HG03378 (cell line): ENCODE data around the gene SLC9A1.

ENCODE experiments used
- ATAC-seq: cut with Tn5 transposase; IDR thresholded peaks from one replicate; pipeline ENCODE4 v1.9.1; 2021; ENCODE audit warnings: mild to moderate bottlenecking, moderate library complexity; ENCODE audit not compliant: unreplicated experiment

The SLC9A1 gene

DNA sequence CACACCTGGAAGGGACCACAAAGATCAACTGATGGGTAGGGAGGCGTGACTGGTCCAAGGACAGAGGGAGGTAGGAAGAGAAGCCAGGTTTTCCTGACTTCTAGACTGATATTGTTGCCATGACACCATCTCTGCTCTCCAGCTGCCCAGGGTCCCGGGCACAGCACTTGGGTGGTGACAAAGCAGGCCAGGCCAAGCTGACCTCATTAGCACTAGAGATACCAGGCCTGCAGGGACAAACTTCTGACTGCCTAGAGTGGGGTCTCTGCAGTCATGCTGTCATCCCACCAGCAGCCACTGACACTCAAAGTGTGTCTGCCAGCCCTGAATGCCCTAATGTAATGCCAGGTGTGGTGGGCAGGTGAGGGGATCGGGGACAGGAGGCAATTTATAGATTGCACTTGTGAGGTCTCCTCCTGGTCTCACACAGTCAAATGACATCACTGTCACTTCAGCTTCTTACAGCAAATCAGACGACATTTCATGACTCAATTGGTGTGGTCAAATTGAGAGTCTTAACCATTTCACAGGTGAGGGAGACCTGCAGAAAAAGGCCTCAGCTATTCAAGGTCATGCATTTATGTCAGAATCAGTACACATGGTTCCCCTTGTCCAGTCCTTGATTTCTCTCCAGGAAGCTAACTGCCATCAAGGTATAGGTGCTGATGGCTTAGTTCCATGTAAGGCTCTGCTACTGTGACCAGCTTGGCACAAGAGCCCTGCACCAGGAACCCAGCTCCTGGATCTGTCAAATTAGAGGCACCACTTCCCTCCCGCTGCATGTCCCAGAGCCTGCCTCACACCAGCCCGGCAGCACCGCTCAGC is 2.7 kb downstream of the SLC9A1 start:
- ATAC-seq = no peak

DNA sequence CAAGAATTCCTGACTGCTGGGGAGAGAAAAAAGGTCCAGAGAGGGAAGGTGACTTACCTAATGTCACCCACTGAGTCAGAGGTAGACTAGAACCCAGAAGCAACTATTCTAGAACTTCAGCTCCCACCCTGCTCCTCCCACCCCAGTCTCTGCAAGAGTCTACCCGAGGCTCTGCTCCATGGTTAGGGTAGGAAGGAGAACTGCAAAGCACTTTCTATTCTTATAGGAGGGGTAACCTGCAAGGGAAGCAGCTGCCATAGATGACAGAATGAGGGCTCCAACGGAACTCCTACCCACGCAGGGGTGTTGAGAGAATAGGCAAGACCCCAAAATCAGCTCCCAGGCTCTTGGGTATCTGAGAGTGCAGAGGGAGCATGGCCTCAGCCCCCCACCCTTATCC is 4.3 kb downstream of the SLC9A1 start:
- ATAC-seq = no peak

DNA sequence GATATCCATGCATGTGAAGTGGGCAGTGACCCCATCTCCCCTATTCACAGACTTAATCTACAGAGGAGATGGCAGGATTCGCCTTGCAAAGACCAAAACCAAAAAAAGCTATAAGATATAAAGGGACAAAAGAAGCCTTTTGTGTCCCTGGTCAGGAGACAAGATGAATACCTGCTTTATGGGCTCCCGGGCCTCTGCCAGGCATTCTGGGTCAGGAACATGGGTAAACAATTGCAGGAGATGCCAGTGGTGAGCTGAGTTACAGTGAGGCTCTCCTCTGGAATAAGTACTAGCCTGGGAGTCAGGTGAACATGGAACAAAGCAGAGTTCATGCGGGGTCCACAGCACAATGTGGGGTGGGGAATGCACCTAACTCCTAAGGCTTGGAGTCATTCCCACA is 4.7 kb downstream of the SLC9A1 start:
- ATAC-seq = no peak

DNA sequence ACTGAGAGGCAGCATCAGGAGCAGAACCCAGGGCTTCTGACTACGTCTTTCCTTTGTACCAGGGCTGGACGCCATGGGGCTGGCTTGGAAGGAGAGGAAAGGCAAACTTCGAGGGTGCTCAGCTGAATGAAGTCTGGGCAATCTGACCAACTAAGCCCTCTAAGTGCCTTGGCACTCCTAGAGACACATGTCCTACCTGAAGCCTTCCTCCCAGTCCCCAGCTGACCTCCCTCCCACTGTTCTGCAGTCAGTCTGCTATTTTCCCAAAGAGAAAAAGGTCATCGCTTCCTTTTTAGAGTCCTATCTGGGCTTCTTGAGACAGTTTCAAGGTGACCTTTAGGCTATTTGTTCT is 5.2 kb downstream of the SLC9A1 start:
- no peak for ATAC-seq

GRCh38 chr1:27149084-27149761 is 5.7 kb downstream of the SLC9A1 start:
- no peak for ATAC-seq

DNA sequence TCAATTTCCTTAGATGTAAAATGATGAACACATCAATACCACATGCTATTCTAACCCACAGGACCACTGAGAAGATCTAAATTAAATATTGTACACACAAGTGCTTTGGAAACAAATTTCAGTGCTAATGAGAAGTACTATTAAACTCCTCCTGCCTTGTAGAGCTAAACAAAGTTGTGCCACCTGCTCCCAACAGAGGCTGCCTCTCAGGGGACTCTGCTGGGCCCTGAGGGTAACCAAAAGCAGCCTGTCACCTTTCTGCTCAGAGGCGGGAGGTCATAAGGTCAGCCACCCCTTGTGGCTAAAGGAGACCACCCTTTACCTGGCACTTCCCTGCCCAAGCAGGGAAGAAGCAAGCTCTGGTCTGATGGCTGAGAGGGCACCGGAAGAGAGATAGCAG is 6.3 kb downstream of the SLC9A1 start:
- ATAC-seq = no peak

- ATAC-seq = no peak
These were observed 6.9 kb downstream of the SLC9A1 start for GRCh38 chr1:27147842-27148518.

GRCh38 chr1:27145934-27146354 is 9.0 kb downstream of the SLC9A1 start:
- no peak for ATAC-seq

GRCh38 chr1:27144920-27145661 is 9.8 kb downstream of the SLC9A1 start:
- no peak for ATAC-seq

GRCh38 chr1:27144049-27144748 is 10.7 kb downstream of the SLC9A1 start:
- ATAC-seq = no peak

DNA sequence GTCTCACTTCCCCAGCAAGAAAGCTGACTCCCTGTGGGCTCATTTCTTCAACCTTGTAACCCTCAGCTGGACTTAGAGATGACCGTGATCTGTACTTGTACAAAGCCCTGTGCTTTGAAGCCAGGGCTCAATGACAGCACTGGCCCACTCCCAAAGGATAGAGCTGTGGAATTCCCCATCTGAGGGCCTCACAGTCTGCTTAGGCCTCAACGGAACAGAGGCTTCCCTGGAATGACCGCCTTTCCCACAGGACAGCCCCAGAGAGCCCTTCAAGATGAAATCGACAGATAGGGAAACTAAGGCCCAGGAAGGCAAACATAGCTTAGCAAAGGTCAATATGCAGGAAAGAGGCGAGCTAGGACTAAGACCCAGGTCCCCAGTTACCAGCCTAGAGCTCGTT is 11.5 kb downstream of the SLC9A1 start:
- ATAC-seq = no peak

- ATAC-seq = no peak
These were observed 12.5 kb downstream of the SLC9A1 start for GRCh38 chr1:27142464-27142863.

- no peak for ATAC-seq
These were observed 13.5 kb downstream of the SLC9A1 start for GRCh38 chr1:27141266-27142003.

GRCh38 chr1:27139980-27140379 is 14.9 kb downstream of the SLC9A1 start:
- ATAC-seq = no peak

GRCh38 chr1:27138927-27139326 is 16.0 kb downstream of the SLC9A1 start:
- ATAC-seq = no peak

- no peak for ATAC-seq
These were observed 16.6 kb downstream of the SLC9A1 start for GRCh38 chr1:27138368-27138767.

GRCh38 chr1:27137544-27138075 is 17.3 kb downstream of the SLC9A1 start:
- no peak for ATAC-seq

DNA sequence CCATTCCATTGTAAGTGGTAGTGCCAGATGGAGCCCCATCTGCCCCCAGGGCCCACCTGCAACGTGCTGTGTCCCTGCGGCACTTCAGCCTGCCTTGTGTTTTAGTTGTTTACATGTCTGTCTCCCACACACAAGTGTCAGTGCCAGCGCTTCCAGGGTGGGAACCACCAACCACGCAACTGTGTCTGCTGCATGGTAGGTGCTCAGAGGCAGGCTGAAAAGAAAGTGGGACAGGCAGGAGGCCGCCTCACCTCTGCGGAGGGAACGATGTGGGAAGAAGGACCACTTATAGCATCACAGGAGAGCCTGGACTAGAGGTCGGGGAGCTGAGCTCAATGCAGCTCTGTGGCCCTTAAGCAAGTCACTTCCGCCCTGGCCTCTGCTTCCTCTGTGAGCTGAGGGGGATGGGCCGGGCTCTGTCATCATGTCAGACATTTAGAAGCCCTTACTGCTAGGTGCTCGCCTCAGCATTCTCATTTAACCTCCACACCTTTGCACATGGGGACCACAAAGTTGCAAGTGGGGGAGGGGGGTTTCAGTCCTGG is 17.9 kb downstream of the SLC9A1 start:
- no peak for ATAC-seq

DNA sequence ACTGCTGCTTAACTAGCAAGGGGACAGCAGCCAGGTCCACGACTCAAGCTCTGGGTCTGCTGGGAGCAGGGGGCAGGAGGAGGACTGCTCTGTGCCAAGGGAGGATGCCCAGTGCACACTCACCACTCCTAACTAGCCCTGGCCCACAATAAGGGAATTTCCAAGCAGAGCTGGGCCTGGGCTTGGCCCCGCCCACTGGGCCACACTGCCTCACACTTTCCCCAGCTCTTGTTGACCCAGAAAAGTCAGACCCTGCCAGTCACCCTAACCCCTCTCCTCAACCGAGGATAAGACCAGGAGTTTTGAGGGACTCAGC is 18.7 kb downstream of the SLC9A1 start:
- no peak for ATAC-seq
